CD14-positive monocyte (primary cell): ENCODE results near the gene ALDH7A1. TPM values are rescaled to one million over a fixed set of nuclear protein-coding genes. Genes with fewer than 3 reads are reported as not detected.
"Not testable (repeated sequence)": the region's sequence is repeated elsewhere in the genome, so short reads cannot be mapped to it uniquely, and the experiment has no call there.

Experiments
- DNase-seq, 3 donors: peaks; one replicate each; pipeline ENCODE4 v3.0.0-alpha.2; 2011 to 2022
- H2AFZ ChIP-seq: 2 replicates; pipeline ENCODE4 v1.6.0; 2012; ENCODE audit warnings: mild to moderate bottlenecking, low read depth, low read length, inconsistent platforms; ENCODE audit not compliant: insufficient read depth, poor library complexity, severe bottlenecking
- H3K27ac ChIP-seq, 2 donors: 1 replicate in 1 of 2; 2 replicates in 1 of 2; pipeline ENCODE4 v1.5.1; 2012 to 2013; ENCODE audit warnings: low read length in 2 of 2, control low read depth in 1 of 2, inconsistent platforms in 1 of 2, low read depth in 1 of 2, mild to moderate bottlenecking in 1 of 2
- H3K27me3 ChIP-seq, 2 donors: one replicate each; pipeline versions ENCODE4 v1.6.0 to v1.6.1; 2011 to 2013; ENCODE audit warnings: low read length in 2 of 2; ENCODE audit not compliant: control insufficient read depth in 2 of 2, insufficient read depth in 2 of 2
- H3K36me3 ChIP-seq, 2 donors: replicated peaks in 1 of 2; 1 replicate in 1 of 2; 2 replicates in 1 of 2; pipeline versions ENCODE4 v1.5.1 to v1.6.1; 2012 to 2013; ENCODE audit warnings: low read length in 2 of 2, control low read depth in 1 of 2, inconsistent platforms in 1 of 2, mild to moderate bottlenecking in 1 of 2; ENCODE audit not compliant: insufficient read depth in 2 of 2, control insufficient read depth in 1 of 2
- H3K4me1 ChIP-seq, 2 donors: 1 replicate in 1 of 2; 2 replicates in 1 of 2; pipeline versions ENCODE4 v1.5.1 to v1.6.1; 2012 to 2013; ENCODE audit warnings: low read length in 2 of 2, control low read depth in 1 of 2, inconsistent platforms in 1 of 2, mild to moderate bottlenecking in 1 of 2, moderate library complexity in 1 of 2; ENCODE audit not compliant: insufficient read depth in 2 of 2, control insufficient read depth in 1 of 2
- H3K4me2 ChIP-seq: replicated peaks from 2 replicates; pipeline ENCODE3; 2012; ENCODE audit warnings: low read length, moderate library complexity, mild to moderate bottlenecking; ENCODE audit not compliant: poor library complexity, severe bottlenecking; ENCODE audit errors: extremely low read depth
- H3K4me3 ChIP-seq, 3 experiments: fragments of 200-600 bp in 1 of 3; sonication (generic) in 1 of 3; replicated peaks in 1 of 3; 1 replicate in 2 of 3; 2 replicates in 1 of 3; pipeline ENCODE4 v1.5.1; 2011 to 2013; ENCODE audit warnings: low read length in 3 of 3, mild to moderate bottlenecking in 3 of 3, control low read depth in 2 of 3, low read depth in 2 of 3, inconsistent platforms in 1 of 3, moderate library complexity in 1 of 3
- H3K79me2 ChIP-seq: 2 replicates; pipeline ENCODE4 v1.6.0; 2012; ENCODE audit warnings: mild to moderate bottlenecking, control low read depth, inconsistent platforms, low read length, moderate library complexity; ENCODE audit not compliant: insufficient read depth
- H3K9ac ChIP-seq: 2 replicates; pipeline ENCODE4 v1.6.0; 2017; ENCODE audit warnings: low read length, mild to moderate bottlenecking; ENCODE audit not compliant: insufficient read depth, poor library complexity, severe bottlenecking
- H3K9me3 ChIP-seq, 2 donors: replicated peaks in 1 of 2; 1 replicate in 1 of 2; 2 replicates in 1 of 2; pipeline versions ENCODE4 v1.5.1 to v1.6.1; 2012 to 2013; ENCODE audit warnings: low read length in 2 of 2, control low read depth in 1 of 2; ENCODE audit not compliant: control insufficient read depth in 1 of 2, insufficient read depth in 1 of 2
- H4K20me1 ChIP-seq: 2 replicates; pipeline ENCODE4 v1.6.0; 2012; ENCODE audit warnings: mild to moderate bottlenecking, low read length, control low read depth, moderate library complexity; ENCODE audit not compliant: insufficient read depth
- H3K27ac Mint-ChIP-seq, 7 donors: one replicate each; pipeline ENCODE4 v1.8.0; 2020; ENCODE audit warnings: mild to moderate bottlenecking in 7 of 7, mixed read lengths in 7 of 7, moderate library complexity in 6 of 7, inconsistent platforms in 2 of 7
- H3K27me3 Mint-ChIP-seq, 3 donors: one replicate each; pipeline ENCODE4 v1.8.0; 2021 to 2022; ENCODE audit warnings: low read depth in 3 of 3, mild to moderate bottlenecking in 3 of 3, mixed read lengths in 3 of 3, moderate library complexity in 3 of 3, inconsistent platforms in 1 of 3
- H3K36me3 Mint-ChIP-seq, 2 donors: one replicate each; pipeline ENCODE4 v1.8.0; 2020; ENCODE audit warnings: mixed read lengths in 2 of 2, inconsistent platforms in 1 of 2, mild to moderate bottlenecking in 1 of 2
- H3K4me1 Mint-ChIP-seq: one replicate; pipeline ENCODE4 v1.8.0; 2020; ENCODE audit warnings: mild to moderate bottlenecking, mixed read lengths
- H3K4me3 Mint-ChIP-seq, 2 donors: one replicate each; pipeline ENCODE4 v1.8.0; 2020; ENCODE audit warnings: mild to moderate bottlenecking in 2 of 2, mixed read lengths in 2 of 2, moderate library complexity in 1 of 2
- H3K9me3 Mint-ChIP-seq, 7 donors: one replicate each; pipeline ENCODE4 v1.8.0; 2020 to 2022; ENCODE audit warnings: mixed read lengths in 7 of 7, mild to moderate bottlenecking in 6 of 7, moderate library complexity in 6 of 7, inconsistent platforms in 2 of 7
- WGBS: methylation state at CpG from one replicate; pipeline ENCODE4 v1.1.5; 2013; ENCODE audit warnings: missing lambda C conversion rate; ENCODE audit not compliant: insufficient coverage; 5-methylcytosine and 5-hydroxymethylcytosine counted together
- intact Hi-C, 2 donors: fragments of 100-400 bp; cut with micrococcal nuclease; formaldehyde crosslinking; loops; one replicate each; pipeline versions ENCODE4 v1.15.0 to v1.15.1; 2023
- polyA plus RNA-seq, 3 donors: library from polyadenylated mRNA; depleted of rRNA in 1 of 3; unstranded in 2 of 3; stranded (reverse) in 1 of 3; fragments of 300-500 nt in 2 of 3; fragments of >200 nt in 1 of 3; fragmentation: Illumina TruSeq in 2 of 3; gene quantifications; 1 replicate in 2 of 3; 2 replicates in 1 of 3; pipeline ENCODE4 v1.2.3, GENCODE V29; 2012 to 2021
- TF ChIP-seq, protein P1 (sequence below): fragments of 200-600 bp; IDR thresholded peaks from one replicate; pipeline ENCODE4 v1.8.0; 2022; ENCODE audit warnings: antibody characterized with exemption, mild to moderate bottlenecking

ALDH7A1 gene
- polyA plus RNA-seq, 3 donors = 0.44 to 0.67 (median 0.59) TPM

DNA sequence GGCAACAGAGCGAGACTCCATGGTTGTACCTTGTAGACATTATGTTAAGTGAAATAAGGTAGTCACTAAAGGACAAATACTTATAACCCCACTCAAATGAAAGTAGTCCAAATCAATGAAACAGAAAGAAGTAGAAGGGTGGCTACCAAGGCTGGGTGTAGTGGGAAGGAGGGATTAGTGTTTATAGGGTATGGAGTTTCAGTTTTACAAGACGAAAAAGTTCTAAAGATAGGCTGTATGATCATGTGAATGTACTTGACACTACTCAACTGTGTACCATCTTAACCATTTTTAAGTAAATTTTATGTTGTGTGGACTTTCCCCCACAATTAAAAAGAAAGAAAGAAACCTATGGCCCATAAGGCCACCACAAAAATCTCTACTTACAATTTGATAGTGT, 32.2 kb downstream of the ALDH7A1 start:
- Histone ChIP-seq H3K27me3 (no peaks in the 10 kb centered on the region), H3K4me1 (no peaks in the 10 kb centered on the region), H2AFZ (no peak overlapping the region), H3K4me2 (no peak overlapping the region), H3K36me3 (no peaks in the 10 kb centered on the region), H3K9me3 (no peaks in the 10 kb centered on the region), H3K27ac (no peak overlapping the region), H3K9ac (no peak overlapping the region), H3K4me3 (no peak overlapping the region), H4K20me1 (no peaks in the 10 kb centered on the region), H3K79me2 (no peaks in the 10 kb centered on the region)
- Mint-ChIP-seq H3K27me3 (no peaks in the 10 kb centered on the region), H3K9me3 (peaks cover 0 to 2% (median 0%) of the 10 kb centered on the region in 7 donors), H3K27ac (no peak overlapping the region), H3K4me1 (no peaks in the 10 kb centered on the region), H3K4me3 (no peak overlapping the region), H3K36me3 (no peaks in the 10 kb centered on the region)
- no CpG with 5 or more reads among the region's 2 CpGs for WGBS
- DNase-seq = no peak
- TF ChIP-seq, protein P1, sequence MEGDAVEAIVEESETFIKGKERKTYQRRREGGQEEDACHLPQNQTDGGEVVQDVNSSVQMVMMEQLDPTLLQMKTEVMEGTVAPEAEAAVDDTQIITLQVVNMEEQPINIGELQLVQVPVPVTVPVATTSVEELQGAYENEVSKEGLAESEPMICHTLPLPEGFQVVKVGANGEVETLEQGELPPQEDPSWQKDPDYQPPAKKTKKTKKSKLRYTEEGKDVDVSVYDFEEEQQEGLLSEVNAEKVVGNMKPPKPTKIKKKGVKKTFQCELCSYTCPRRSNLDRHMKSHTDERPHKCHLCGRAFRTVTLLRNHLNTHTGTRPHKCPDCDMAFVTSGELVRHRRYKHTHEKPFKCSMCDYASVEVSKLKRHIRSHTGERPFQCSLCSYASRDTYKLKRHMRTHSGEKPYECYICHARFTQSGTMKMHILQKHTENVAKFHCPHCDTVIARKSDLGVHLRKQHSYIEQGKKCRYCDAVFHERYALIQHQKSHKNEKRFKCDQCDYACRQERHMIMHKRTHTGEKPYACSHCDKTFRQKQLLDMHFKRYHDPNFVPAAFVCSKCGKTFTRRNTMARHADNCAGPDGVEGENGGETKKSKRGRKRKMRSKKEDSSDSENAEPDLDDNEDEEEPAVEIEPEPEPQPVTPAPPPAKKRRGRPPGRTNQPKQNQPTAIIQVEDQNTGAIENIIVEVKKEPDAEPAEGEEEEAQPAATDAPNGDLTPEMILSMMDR = no peak
- intact Hi-C loops = no loop called here

- H3K36me3 ChIP-seq = no peaks in the 10 kb centered on the region
- Mint-ChIP-seq H3K27me3 (no peaks in the 10 kb centered on the region), H3K36me3 (no peaks in the 10 kb centered on the region), H3K27ac (no peak overlapping the region), H3K4me1 (no peaks in the 10 kb centered on the region), H3K9me3 (no peaks in the 10 kb centered on the region), H3K4me3 (no peak overlapping the region)
- intact Hi-C loops = no loop called here
- TF ChIP-seq, protein P1 = no peak
- H2AFZ ChIP-seq = no peak overlapping the region
- H3K4me1 ChIP-seq = no peaks in the 10 kb centered on the region
- DNase-seq = no peak
- H4K20me1 ChIP-seq = no peaks in the 10 kb centered on the region
- H3K79me2 ChIP-seq = no peaks in the 10 kb centered on the region
- H3K27me3 ChIP-seq = no peaks in the 10 kb centered on the region
- no peak overlapping the region for H3K4me2 ChIP-seq
- H3K4me3 ChIP-seq = no peak overlapping the region
- H3K9me3 ChIP-seq = no peaks in the 10 kb centered on the region
- no peak overlapping the region for H3K9ac ChIP-seq
- H3K27ac ChIP-seq = no peak overlapping the region
- no CpG with 5 or more reads among the region's 1 CpG for WGBS
These were observed 33.1 kb downstream of the ALDH7A1 start for GRCh38 chr5:126561908-126562307.

DNA sequence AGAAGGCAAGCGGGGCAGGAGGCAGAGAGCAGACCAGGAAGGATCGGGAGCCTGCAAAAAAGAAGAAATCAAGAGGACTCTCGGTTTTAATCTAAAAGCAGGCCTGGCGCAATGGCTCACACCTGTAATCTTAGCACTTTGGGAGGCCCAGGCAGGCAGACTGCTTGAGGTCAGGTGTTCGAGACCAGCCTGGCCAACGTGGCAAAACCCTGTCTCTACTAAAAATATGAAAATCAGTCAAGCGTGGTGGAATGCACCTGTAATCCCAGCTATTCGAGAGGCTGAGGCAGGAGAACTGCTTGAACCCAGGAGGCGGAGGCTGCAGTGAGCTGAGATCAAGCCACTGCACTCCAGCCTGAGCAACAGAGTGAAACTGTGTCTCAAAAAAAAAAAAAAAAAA, 39.9 kb downstream of the ALDH7A1 start:
- H3K4me1 Mint-ChIP-seq, H3K27me3 ChIP-seq, H3K27ac ChIP-seq, H3K27ac Mint-ChIP-seq, H3K4me1 ChIP-seq, H3K4me2 ChIP-seq, H4K20me1 ChIP-seq, H3K4me3 ChIP-seq, H3K9ac ChIP-seq, DNase-seq, H3K36me3 ChIP-seq, H3K36me3 Mint-ChIP-seq, H3K79me2 ChIP-seq, intact Hi-C loops, H3K9me3 ChIP-seq, H3K27me3 Mint-ChIP-seq, H3K4me3 Mint-ChIP-seq, H3K9me3 Mint-ChIP-seq, H2AFZ ChIP-seq: not testable (repeated sequence)
- 93% methylated on average over 9 of the region's 9 CpGs for WGBS
